ENCODE data around the gene FBXO15.

Gene FBXO15

DNA sequence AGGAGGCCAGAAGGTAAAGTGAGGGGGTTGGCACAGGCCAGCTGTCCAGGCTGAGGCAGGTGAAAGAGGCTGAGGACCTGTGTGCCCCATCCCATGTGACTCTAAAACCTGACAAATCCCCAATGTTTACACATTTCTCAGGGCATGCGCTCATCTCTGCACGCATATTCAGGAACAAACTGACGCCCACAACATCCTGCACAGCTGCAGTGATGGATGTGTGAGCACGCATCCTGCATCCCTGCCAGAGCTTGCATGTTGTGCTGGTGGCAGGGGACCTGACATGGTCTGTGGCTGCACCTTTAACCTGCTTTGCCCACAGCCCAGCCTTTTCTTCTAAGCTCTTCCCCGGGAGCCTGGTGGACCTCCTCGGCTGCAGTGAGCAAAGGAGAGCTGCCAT, 83.1 kb downstream of the FBXO15 start:
- no peak overlapping the region for H3K27ac ChIP-seq
- TF ChIP-seq, protein P1, sequence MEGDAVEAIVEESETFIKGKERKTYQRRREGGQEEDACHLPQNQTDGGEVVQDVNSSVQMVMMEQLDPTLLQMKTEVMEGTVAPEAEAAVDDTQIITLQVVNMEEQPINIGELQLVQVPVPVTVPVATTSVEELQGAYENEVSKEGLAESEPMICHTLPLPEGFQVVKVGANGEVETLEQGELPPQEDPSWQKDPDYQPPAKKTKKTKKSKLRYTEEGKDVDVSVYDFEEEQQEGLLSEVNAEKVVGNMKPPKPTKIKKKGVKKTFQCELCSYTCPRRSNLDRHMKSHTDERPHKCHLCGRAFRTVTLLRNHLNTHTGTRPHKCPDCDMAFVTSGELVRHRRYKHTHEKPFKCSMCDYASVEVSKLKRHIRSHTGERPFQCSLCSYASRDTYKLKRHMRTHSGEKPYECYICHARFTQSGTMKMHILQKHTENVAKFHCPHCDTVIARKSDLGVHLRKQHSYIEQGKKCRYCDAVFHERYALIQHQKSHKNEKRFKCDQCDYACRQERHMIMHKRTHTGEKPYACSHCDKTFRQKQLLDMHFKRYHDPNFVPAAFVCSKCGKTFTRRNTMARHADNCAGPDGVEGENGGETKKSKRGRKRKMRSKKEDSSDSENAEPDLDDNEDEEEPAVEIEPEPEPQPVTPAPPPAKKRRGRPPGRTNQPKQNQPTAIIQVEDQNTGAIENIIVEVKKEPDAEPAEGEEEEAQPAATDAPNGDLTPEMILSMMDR (conservative IDR thresholded peaks at IDR 0.05) = no peak

DNA sequence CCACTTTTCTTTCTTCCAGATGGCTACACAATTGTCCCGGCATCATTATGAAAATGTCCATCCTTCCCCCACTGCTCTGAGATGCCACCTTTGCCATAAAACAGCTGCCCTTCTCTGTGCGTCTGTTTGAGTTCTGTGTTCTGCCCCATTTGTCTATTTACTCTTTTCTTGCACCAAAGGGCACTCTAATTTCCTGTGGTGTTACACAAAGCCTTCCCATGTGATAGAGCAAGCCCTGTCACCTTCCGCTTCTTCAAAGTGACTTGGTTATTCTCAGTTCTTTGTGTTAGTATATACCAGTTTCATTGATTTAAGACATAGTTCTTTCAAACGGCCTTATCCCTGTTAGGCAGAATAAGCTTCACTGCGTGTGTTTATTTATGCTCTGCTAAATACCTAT, 84.1 kb downstream of the FBXO15 start:
- TF ChIP-seq, protein P1 (conservative IDR thresholded peaks at IDR 0.05) = no peak
- no peak overlapping the region for H3K27ac ChIP-seq

- TF ChIP-seq, protein P1 (conservative IDR thresholded peaks at IDR 0.05) = no peak
- H3K27ac ChIP-seq = no peak overlapping the region
Observed at GRCh38 chr18:74063023-74063422, 84.6 kb downstream of the FBXO15 start.

GRCh38 chr18:74062037-74062436, 85.6 kb downstream of the FBXO15 start:
- H3K27ac ChIP-seq = no peak overlapping the region
- TF ChIP-seq, protein P1 (conservative IDR thresholded peaks at IDR 0.05) = no peak

GRCh38 chr18:74060579-74060978, 87.1 kb downstream of the FBXO15 start:
- TF ChIP-seq, protein P1 (conservative IDR thresholded peaks at IDR 0.05) = no peak
- no peak overlapping the region for H3K27ac ChIP-seq

- TF ChIP-seq, protein P1 (conservative IDR thresholded peaks at IDR 0.05) = no peak
- H3K27ac ChIP-seq = no peak overlapping the region
Observed at GRCh38 chr18:74050807-74051206, 96.8 kb downstream of the FBXO15 start.

- no peak overlapping the region for H3K27ac ChIP-seq
- TF ChIP-seq, protein P1 (conservative IDR thresholded peaks at IDR 0.05) = peak; percentile 86
Observed at GRCh38 chr18:74040459-74041332, 106.9 kb downstream of the FBXO15 start.
